HG02970 (cell line): Measurements from ENCODE around the gene STPG1.

Source experiments
- ATAC-seq: cut with Tn5 transposase; IDR thresholded peaks from one replicate; pipeline ENCODE4 v1.9.1; 2021; ENCODE audit warnings: mild to moderate bottlenecking, moderate library complexity, moderate number of reproducible peaks; ENCODE audit not compliant: unreplicated experiment, low FRiP score

Gene STPG1

GRCh38 chr1:24374891-24375786 lies 38.4 kb downstream of the STPG1 start:
- no peak for ATAC-seq

GRCh38 chr1:24373710-24374109 lies 39.9 kb downstream of the STPG1 start:
- ATAC-seq = no peak

- ATAC-seq = no peak
Measured at GRCh38 chr1:24373044-24373443, 40.5 kb downstream of the STPG1 start.

DNA sequence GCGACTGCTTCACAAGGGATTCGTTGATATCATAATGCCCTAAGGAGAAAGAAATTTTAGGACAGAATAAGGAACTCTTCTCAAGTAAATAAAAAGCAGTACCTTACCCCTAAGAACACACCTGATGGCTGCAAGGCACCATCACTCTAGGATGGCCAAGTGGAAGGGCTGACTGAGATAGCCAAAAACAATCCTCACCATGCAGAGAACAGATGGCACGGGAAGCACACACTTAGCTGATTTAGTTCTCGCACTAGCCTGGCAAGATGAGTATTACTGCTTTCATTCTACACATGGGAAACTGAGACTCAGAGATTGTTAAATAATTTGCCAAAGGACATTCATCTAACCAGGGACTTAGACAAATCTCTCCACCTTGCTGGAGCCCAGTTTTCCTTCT lies 43.8 kb downstream of the STPG1 start:
- no peak for ATAC-seq

DNA sequence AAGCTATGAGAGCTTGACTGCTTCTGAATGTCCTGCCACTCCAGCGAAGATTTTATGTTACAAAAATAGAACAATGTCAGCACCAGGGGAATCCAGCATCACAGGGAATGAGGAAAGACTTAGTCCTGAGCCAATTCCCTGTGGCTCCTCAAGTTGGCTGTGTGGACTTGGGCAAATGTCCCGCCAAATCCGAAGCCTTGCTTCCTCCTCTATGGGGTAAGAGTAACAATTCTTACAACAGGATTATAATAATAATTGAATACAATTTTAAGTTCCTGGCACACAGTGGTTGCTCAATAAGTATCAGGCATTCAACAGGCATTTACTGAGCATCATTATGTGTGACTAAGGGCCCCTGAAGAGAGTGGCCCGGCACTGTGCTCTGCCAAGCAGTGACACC lies 44.4 kb downstream of the STPG1 start:
- no peak for ATAC-seq

GRCh38 chr1:24366707-24367106 lies 46.9 kb downstream of the STPG1 start:
- no peak for ATAC-seq

DNA sequence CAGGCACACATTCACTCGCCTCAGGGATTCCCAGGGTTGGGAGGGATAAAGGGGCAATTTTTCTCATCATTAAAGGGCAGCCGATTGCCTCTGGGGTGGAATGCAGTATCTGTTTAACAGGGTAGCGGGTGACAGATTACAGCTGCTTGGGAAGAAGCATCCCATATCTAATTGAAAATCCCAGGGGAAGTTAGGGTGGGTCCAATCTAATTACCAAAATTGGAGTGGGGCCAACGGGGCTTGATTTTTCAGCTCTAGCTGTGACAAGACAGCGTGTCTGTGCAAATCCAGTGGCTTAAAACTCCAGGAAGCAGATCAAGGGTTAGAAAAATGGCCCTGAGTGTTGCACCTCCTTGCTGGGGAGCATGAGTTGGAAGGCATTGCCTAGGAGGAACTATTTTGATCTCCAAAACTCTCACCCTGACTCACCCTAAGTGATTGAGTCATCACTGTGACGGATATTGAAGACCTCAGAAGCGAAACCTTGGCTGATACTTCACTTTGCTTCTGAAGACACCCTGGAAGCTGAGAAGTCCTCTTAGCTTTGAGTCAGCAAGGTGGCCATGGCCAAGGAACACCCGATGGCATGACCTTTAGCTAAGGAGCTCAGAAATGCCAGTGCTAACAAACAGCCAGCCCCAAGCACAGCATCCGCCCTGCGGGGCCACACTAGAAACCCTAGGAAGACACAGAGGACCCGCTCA lies 48.5 kb downstream of the STPG1 start:
- ATAC-seq = no peak

DNA sequence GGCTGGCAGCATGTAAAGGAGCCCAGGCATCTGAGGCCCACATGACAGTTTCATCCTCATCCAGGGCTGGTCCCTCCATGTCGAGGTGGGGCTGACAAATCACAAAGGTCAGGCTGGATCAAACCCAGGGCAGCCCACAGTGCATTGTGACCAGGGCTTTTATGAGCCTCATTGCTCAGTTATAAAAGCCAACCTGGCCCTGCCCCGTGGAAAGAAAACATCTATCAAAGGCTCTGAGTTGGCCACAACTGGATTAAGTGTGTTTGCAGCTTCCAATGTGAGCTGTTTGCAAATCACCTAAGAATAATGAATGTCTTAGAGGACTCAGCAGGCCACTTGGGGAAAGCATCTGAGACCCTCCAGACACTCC lies 49.0 kb downstream of the STPG1 start:
- ATAC-seq = no peak

DNA sequence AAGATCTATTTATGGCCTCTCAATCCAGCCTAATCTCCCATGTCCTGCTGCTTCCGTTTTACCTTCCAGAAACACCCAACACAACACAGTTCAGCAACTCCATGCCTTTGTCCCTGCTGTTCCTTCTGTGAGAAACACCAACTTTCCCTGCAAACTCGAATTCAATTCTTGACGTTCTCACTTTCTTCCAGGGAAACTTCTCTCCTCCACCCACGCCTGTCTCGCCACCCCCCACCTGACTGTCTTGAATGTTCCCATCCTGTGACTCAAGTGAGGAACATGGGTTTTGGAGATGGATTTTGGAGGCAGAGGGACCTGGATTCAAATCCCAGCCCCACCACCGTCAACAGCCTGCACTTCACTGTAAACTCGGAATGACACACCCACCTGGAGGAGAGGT lies 49.6 kb downstream of the STPG1 start:
- ATAC-seq = no peak

DNA sequence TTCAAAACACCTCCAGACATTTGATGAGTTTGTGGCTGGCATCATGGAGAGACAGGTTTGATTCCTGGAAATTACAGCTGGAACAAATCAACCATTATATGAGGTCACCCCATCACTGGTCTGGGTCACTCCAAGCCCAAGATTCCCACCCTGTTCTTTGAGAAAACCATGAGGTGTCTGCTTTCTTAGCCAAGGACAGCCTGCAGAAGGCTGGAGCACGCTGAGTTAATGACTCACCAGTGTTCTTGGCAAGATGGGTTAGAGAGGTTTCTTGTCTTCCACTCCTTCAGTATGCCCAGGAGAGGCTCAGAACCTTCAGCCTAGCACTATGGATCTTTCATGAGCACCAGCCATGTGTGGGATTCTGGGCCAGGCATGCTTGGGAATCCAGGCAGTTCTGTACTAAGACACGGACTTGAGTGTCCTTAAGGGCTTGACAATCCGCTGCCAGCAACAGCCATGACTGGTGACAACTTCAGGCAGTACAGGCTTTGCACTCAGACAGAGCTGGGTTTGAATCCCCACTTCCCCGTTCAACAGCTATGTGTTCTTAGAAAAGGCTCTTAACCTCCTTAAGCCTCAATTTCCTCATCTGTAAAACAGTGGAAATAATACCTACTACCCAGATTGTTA lies 50.5 kb downstream of the STPG1 start:
- ATAC-seq = no peak

DNA sequence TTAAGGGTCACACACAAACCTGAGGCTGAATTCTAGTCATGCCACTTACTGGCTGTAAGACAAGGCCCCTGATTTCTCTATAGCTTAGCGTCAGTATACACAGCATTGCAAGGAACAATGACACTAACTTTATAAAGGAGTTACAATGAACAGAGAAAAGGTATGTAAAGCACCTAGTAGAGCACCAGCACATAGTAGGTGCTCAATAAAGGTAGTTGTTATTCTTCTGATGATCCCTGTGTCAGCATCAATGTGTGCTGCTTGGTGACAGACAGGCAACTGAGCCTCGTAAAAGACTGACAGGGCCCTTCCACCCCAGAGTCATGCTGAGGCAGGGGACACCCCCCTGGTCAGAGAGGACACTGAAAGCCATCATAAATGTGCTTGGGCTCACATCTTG lies 51.2 kb downstream of the STPG1 start:
- no peak for ATAC-seq

DNA sequence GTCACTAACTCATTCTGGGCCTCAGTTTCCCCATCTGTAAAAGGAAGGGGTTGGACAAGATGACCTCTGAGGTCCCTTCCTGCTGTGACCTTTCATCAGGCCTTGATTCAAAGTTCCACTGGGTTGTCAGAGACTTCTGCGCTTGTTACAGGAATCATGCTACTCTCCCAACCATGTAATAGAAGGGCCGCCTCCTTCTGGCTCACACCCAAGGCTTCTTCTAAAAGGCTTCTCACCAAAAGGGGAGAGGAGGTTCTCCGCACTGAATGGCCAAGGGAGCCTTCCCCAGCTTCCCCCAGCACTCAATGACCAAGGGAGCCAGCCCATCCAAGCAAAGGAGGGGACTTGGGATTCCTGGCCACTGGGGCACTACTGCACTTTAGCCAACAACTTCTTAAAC lies 51.8 kb downstream of the STPG1 start:
- no peak for ATAC-seq

DNA sequence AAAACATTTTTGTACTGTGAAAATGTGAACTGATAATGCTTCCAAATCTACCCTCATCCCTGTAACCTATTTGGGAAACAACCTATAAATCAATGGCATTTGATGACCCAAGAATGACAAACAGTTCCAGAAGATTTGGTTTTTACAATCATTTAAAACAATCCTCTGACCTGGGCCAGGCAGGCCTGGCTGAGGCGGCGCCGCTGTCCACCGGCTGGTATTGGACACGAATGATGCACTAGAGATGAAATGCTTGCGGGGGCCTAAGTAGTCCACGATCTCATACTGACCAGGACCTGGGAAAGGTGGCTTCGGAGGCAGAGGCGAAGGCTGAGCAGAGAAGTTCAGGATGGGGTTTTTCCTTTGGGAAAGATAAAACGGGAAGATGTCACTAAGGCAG lies 52.9 kb downstream of the STPG1 start:
- ATAC-seq = no peak

GRCh38 chr1:24357038-24357437 lies 56.5 kb downstream of the STPG1 start:
- no peak for ATAC-seq

DNA sequence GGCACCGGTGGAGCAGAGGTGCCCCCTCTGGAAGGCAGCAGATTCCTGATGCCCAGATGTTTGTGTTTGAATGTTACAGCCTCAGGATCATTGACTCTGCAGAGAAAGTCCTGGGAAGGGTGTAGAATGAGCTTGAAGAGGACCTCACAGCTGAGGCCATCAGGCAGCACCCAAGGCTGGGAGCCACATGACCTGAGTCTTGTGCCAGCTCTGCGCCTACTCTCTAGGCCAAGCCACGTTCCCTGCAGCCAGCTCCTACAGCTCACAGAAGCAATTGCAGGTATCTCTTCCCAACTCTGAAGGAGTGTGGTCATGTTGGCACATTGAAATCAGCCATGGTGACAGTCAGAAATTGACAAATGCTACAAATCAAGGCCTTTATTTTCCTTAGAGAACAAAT lies 58.1 kb downstream of the STPG1 start:
- no peak for ATAC-seq

DNA sequence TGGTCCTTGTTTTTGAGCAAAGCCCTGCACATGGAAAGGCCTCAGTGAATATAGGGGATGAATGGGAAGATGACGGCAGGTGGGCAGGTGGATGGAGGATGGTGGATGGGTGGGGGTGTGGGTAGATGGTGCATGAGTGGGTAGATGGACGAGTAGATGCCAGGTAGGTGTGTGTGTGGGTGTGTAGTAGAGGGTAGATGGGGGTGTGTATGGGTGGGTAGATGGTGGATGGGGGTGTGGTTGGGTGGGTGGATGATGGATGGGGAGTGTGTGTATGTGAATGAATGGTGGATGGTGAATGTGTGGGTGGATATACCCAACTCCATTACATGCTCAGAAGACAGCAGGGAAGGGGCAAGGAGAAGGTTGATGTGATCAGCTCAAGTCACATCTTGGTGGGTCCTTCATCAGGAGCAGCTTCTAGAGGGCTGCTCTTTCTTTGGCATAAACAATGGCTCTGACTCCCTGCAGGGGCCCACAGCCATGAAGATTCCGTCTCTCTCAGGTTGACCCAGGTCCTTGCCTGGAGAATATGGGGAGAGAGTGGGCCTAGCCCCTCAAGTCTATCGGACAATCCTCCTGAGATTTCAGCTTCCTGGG lies 60.2 kb downstream of the STPG1 start:
- ATAC-seq = no peak

DNA sequence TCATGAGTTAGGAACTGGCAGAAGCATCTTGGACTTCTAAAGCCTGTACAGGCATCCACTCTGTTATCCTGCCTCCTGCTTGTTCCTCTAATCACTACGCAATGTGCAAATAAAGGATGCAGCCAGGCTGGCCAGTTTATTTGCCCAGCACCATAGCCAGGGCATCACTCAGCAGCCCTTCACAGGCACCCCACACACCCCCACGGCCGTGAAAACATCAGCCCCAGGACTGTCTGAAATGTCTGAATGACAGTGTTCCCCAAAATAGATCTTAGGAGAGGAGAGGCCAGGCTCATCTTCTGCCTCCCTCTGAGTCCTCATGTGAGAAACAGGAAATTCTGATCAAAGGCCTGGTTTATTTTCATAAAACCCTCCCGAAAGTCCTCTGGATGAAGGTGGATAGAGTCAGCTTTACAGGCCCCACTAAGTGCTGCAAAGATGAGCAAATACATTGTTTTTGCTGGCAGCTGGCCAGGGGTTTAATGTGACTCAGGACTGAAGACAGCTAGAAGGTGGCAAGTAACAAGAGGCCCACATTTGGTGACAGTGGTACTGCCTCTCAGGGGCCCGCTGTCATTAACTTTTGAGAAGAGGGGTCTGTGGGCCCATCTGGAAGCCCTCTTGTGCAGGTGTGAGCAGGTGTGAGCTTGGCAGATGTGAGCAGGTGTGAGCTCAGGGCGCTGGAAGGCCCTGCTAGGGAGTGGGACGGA lies 61.5 kb downstream of the STPG1 start:
- no peak for ATAC-seq

DNA sequence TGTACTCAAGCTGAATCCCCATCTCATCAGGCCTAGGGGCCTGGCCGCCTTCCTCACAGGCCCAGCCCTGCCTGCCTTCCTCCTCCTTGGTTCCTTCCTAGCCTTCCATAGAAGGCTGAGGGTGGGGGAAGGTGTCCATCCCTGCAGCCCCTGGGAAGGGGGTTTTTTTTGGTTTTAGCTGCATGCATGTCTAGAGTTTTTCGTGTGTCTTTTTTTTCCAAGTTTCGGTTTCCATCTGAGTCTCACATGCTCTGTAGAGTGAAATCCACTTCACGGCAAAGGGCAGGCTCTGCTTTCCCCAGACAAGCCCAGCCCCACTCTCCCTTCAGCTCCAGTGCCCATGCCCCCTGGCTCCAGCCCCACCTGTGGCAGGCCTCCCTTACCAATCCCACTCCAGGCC lies 62.3 kb downstream of the STPG1 start:
- ATAC-seq = no peak

DNA sequence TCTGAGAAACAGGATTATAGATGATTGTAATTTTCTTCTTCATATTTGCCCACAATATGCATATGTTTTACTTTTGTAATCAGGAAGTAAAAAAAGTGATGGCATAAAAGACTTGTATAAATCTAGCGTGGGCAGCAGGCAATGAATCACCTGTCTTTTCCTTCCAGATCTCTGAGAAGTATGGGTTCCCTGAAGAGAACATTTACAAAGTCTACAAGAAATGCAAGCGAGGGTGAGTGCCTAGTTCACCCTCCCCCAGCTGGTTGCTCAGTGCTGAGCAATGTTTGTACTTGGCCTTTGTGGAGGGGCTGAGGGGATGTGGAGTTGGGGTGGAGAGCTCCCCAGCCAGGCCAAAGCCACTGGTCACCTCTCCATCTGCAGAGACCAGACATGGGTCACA lies 63.7 kb downstream of the STPG1 start:
- ATAC-seq = no peak

DNA sequence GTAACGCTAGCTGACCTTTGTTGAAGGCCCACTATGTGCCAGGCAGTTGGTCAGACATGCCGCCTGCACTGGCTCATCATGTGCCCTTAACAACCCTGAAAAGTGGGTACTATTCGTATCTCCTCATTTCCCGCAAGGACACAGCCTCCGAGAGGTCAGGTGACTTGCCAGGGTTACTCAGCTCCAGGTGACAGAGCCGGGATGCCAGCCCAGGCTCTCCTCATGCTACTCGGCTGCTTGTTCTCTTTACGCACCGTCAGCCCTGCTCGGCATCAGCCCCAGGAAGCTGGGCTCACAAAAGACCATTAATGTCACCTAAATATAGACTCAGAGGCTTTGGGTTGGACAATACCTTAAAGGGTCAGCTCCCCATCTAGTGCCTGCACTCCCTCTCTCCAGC lies 65.4 kb downstream of the STPG1 start:
- ATAC-seq = no peak
